Peyer's patch (tissue), 4 donors: ENCODE data around the gene SMAGP.

Source experiments
- POLR2A ChIP-seq, 2 donors: fragments of 450-650 bp; IDR thresholded peaks; one replicate each; pipeline ENCODE4 v1.5.1; 2017; ENCODE audit warnings: antibody characterized with exemption in 2 of 2, mild to moderate bottlenecking in 2 of 2, moderate library complexity in 2 of 2
- TF ChIP-seq, protein P1 (sequence below), 6 experiments: fragments of 450-650 bp in 4 of 6; fragments of 200-600 bp in 2 of 6; sonication (generic) in 1 of 6; IDR thresholded peaks; one replicate each; pipeline ENCODE4 v1.5.1; 2017 to 2019; ENCODE audit warnings: antibody characterized with exemption in 6 of 6, mild to moderate bottlenecking in 3 of 6, moderate library complexity in 1 of 6

DNA sequence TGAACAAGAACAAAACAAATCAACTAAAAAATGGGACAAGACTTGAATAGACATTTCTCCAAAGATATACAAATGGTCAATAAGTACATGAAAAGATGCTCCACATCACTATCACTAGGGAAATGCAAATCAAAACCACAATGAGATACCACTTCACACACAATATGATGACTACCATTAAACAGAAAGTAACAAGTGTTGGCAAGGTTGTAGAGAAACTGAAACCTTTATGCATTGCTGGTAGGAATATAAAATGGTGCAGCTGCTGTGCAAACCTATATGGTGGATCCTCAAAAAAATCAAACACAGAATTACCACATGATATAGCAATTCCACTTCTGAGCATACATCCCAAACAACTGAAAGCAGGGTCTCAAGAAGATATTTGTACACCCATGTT is 5.2 kb downstream of the SMAGP start:
- TF ChIP-seq, protein P1, sequence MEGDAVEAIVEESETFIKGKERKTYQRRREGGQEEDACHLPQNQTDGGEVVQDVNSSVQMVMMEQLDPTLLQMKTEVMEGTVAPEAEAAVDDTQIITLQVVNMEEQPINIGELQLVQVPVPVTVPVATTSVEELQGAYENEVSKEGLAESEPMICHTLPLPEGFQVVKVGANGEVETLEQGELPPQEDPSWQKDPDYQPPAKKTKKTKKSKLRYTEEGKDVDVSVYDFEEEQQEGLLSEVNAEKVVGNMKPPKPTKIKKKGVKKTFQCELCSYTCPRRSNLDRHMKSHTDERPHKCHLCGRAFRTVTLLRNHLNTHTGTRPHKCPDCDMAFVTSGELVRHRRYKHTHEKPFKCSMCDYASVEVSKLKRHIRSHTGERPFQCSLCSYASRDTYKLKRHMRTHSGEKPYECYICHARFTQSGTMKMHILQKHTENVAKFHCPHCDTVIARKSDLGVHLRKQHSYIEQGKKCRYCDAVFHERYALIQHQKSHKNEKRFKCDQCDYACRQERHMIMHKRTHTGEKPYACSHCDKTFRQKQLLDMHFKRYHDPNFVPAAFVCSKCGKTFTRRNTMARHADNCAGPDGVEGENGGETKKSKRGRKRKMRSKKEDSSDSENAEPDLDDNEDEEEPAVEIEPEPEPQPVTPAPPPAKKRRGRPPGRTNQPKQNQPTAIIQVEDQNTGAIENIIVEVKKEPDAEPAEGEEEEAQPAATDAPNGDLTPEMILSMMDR (IDR thresholded peaks at IDR 0.05) = no peak
- no peak for TF ChIP-seq POLR2A (IDR thresholded peaks at IDR 0.05)
